ENCODE results near the gene PEX3.

DNA sequence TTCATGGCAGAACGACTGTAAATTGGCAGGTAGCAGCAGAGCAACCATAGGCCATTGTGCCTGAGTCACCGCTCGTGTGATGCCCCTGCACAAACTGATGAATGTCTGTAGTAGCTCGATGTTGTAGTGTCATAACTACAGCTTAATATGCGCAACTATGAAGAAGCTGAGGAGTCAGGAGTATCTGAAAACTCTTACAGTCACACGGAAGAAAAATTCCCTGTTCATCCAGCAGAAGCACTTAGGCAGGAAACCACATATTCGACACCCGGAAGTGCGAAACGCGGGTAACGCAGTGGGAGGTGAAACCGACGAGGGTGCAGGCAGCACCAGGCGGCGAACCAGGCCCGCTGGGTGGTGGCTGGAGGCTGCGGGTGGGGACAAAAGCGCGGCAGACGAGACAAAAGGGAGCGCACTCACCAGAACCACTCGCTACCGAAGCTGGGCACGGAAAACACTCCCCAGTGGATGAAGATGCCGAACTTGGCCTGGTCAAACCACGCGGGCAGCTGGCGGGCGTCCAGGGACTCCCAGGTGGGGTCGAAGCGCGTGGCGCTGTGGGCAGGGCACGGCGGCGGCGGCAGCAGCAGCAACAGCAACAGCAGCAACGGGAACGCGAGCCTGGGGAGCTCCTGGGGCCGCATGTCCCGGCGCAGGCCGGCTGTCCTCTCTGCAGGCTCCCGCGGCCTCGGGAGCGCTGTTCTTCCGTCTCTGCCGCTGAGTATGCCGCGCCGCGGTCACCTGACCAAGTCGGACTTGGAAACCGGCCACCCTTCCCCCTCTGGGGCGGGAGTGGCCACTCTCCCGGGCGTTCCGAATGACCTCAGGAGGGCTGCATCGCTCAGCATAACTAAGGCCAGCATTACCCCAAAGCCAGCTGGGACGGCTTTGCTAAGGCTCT, 60.6 kb downstream of the PEX3 start, which contains the start of gene FUCA2:
- TF ChIP-seq, protein P1, sequence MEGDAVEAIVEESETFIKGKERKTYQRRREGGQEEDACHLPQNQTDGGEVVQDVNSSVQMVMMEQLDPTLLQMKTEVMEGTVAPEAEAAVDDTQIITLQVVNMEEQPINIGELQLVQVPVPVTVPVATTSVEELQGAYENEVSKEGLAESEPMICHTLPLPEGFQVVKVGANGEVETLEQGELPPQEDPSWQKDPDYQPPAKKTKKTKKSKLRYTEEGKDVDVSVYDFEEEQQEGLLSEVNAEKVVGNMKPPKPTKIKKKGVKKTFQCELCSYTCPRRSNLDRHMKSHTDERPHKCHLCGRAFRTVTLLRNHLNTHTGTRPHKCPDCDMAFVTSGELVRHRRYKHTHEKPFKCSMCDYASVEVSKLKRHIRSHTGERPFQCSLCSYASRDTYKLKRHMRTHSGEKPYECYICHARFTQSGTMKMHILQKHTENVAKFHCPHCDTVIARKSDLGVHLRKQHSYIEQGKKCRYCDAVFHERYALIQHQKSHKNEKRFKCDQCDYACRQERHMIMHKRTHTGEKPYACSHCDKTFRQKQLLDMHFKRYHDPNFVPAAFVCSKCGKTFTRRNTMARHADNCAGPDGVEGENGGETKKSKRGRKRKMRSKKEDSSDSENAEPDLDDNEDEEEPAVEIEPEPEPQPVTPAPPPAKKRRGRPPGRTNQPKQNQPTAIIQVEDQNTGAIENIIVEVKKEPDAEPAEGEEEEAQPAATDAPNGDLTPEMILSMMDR (IDR thresholded peaks at IDR 0.05; ENCODE audit: poor library complexity): no peak
- no peak for TF ChIP-seq EZH2phosphoT487 (IDR thresholded peaks at IDR 0.05; ENCODE audit: low read depth, severe bottlenecking, unreplicated experiment)
- TF ChIP-seq EZH2 (IDR thresholded peaks at IDR 0.05; ENCODE audit: borderline replicate concordance): no peak
